ENCODE data around the gene DHX8. TPM values are rescaled to one million over a fixed set of nuclear protein-coding genes. Genes with fewer than 3 reads are reported as not detected.

The DHX8 gene
- total and polyA plus RNA-seq, 2 donors (not counting 1 experiment from before 2014, with no cell fraction given) = 31.2 to 42.3 TPM

GRCh38 chr17:43568506-43569082 is 84.8 kb downstream of the DHX8 start:
- Histone ChIP-seq H3K27me3 (ENCODE audit: control insufficient read depth, insufficient read depth, low read length) (no peaks in the 10 kb centered on the region), H4K20me1 (ENCODE audit: control insufficient read depth, extremely low read depth, insufficient read depth, low read length) (no peaks in the 10 kb centered on the region), H3K36me3 (ENCODE audit: control insufficient read depth, insufficient read depth, low read length) (no peaks in the 10 kb centered on the region), H3K9me3 (ENCODE audit: control insufficient read depth, insufficient read depth, low read depth, low read length) (no peaks in the 10 kb centered on the region), H3K79me2 (ENCODE audit: control insufficient read depth, insufficient read depth, low read length) (no peaks in the 10 kb centered on the region), H2AFZ (ENCODE audit: low read length) (no peak overlapping the region), H3K27ac (ENCODE audit: insufficient read depth, low read length) (no peak overlapping the region), H3K4me3 (replicated peaks in 1 of 4; ENCODE audit: control extremely low read depth in 1 of 4, insufficient read depth in 1 of 4, low read depth in 3 of 4, low read length in 4 of 4) (no peak overlapping the region), H3K9ac (ENCODE audit: insufficient read depth, low read length) (no peak overlapping the region), H3K4me2 (ENCODE audit: extremely low read depth, insufficient read depth, low read length) (no peak overlapping the region), H3K4me1 (ENCODE audit: control insufficient read depth, extremely low read depth, insufficient read depth, low read length) (peaks cover 3% of the 10 kb centered on the region)
- TF ChIP-seq CTCF (conservative IDR thresholded peaks at IDR 0.05 in 1 of 2, IDR thresholded peaks at IDR 0.05 in 1 of 2; ENCODE audit: low read depth in 1 of 2, low read length in 2 of 2) (no peak), EZH2 (IDR thresholded peaks at IDR 0.05; ENCODE audit: low read length, missing control alignments) (no peak)
- no peak for DNase-seq (ENCODE audit: low read depth in 2 of 2)

GRCh38 chr17:43570518-43570928 is 86.7 kb downstream of the DHX8 start:
- no peak overlapping the region for H3K4me2 ChIP-seq (ENCODE audit: extremely low read depth, insufficient read depth, low read length)
- H3K36me3 ChIP-seq (ENCODE audit: control insufficient read depth, insufficient read depth, low read length) = no peaks in the 10 kb centered on the region
- H3K9ac ChIP-seq (ENCODE audit: insufficient read depth, low read length) = no peak overlapping the region
- no peaks in the 10 kb centered on the region for H3K9me3 ChIP-seq (ENCODE audit: control insufficient read depth, insufficient read depth, low read depth, low read length)
- H3K27ac ChIP-seq (ENCODE audit: insufficient read depth, low read length) = no peak overlapping the region
- peaks cover 3% of the 10 kb centered on the region for H3K4me1 ChIP-seq (ENCODE audit: control insufficient read depth, extremely low read depth, insufficient read depth, low read length)
- no peak overlapping the region for H2AFZ ChIP-seq (ENCODE audit: low read length)
- TF ChIP-seq CTCF (conservative IDR thresholded peaks at IDR 0.05 in 1 of 2, IDR thresholded peaks at IDR 0.05 in 1 of 2; ENCODE audit: low read depth in 1 of 2, low read length in 2 of 2) (no peak), EZH2 (IDR thresholded peaks at IDR 0.05; ENCODE audit: low read length, missing control alignments) (no peak)
- H3K4me3 ChIP-seq (replicated peaks in 1 of 4; ENCODE audit: control extremely low read depth in 1 of 4, insufficient read depth in 1 of 4, low read depth in 3 of 4, low read length in 4 of 4) = no peak overlapping the region
- no peaks in the 10 kb centered on the region for H3K27me3 ChIP-seq (ENCODE audit: control insufficient read depth, insufficient read depth, low read length)
- DNase-seq (ENCODE audit: low read depth in 2 of 2) = peak; percentile 30 to 85
- no peaks in the 10 kb centered on the region for H4K20me1 ChIP-seq (ENCODE audit: control insufficient read depth, extremely low read depth, insufficient read depth, low read length)
- H3K79me2 ChIP-seq (ENCODE audit: control insufficient read depth, insufficient read depth, low read length) = no peaks in the 10 kb centered on the region

DNA sequence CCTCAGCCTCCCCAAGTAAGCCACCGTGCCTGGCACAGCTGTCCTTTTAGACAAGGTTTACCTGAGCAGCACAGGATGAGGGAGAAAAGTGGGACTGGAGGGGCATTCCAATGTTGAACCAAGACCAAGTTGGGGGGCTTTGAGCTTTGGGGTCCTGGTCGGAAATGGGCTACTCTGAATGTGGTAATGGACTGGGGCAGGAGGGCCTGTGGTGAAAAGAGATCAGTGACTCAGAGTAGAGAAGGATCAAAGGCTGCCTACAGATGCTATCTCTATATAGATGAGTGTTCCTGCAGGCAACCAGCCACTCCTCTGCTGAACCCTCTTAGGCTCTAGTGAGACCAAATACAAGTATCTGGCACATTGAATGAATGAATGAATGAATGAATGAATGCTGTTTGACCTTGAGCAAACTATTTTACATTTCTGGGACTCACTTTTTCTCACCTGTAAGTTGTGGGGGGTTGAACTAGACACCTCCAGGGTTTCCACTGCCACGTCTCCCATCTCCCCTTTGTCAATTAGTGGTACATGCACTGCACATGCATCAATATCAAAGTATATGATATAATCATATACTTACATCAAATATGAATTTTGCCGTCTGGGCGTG is 88.7 kb downstream of the DHX8 start:
- Histone ChIP-seq H3K27ac (ENCODE audit: insufficient read depth, low read length) (no peak overlapping the region), H2AFZ (ENCODE audit: low read length) (no peak overlapping the region), H3K4me1 (ENCODE audit: control insufficient read depth, extremely low read depth, insufficient read depth, low read length) (peaks cover 3% of the 10 kb centered on the region), H3K4me2 (ENCODE audit: extremely low read depth, insufficient read depth, low read length) (no peak overlapping the region), H3K4me3 (replicated peaks in 1 of 4; ENCODE audit: control extremely low read depth in 1 of 4, insufficient read depth in 1 of 4, low read depth in 3 of 4, low read length in 4 of 4) (no peak overlapping the region), H3K9ac (ENCODE audit: insufficient read depth, low read length) (no peak overlapping the region), H3K36me3 (ENCODE audit: control insufficient read depth, insufficient read depth, low read length) (no peaks in the 10 kb centered on the region), H3K79me2 (ENCODE audit: control insufficient read depth, insufficient read depth, low read length) (no peaks in the 10 kb centered on the region), H4K20me1 (ENCODE audit: control insufficient read depth, extremely low read depth, insufficient read depth, low read length) (no peaks in the 10 kb centered on the region), H3K9me3 (ENCODE audit: control insufficient read depth, insufficient read depth, low read depth, low read length) (no peaks in the 10 kb centered on the region), H3K27me3 (ENCODE audit: control insufficient read depth, insufficient read depth, low read length) (no peaks in the 10 kb centered on the region)
- TF ChIP-seq CTCF (conservative IDR thresholded peaks at IDR 0.05 in 1 of 2, IDR thresholded peaks at IDR 0.05 in 1 of 2; ENCODE audit: low read depth in 1 of 2, low read length in 2 of 2) = no peak
- TF ChIP-seq EZH2 (IDR thresholded peaks at IDR 0.05; ENCODE audit: low read length, missing control alignments) = no peak
- no peak for DNase-seq (ENCODE audit: low read depth in 2 of 2)
